Measurements from ENCODE around the gene RAB7A.
"Not testable (repeated sequence)": the region's sequence is repeated elsewhere in the genome, so short reads cannot be mapped to it uniquely, and the experiment has no call there.

Gene RAB7A

GRCh38 chr3:128727996-128728395 is 2.0 kb downstream of the RAB7A start:
- no peak for DNase-seq (ENCODE audit: extremely low spot score)
- POLR2A ChIA-PET = interaction anchor here (2.0 kb wide), 1 partner anchor 48 kb away, joined by 10 read pairs; no protein-coding TSS in a partner anchor
- TF ChIP-seq NFRKB (IDR thresholded peaks at IDR 0.05) (no peak), TARDBP (IDR thresholded peaks at IDR 0.05) (no peak), HDGF (IDR thresholded peaks at IDR 0.05; ENCODE audit: borderline replicate concordance) (no peak), FOXA1 (IDR thresholded peaks at IDR 0.05) (no peak), L3MBTL2 (conservative IDR thresholded peaks at IDR 0.05) (no peak), SUZ12 (IDR thresholded peaks at IDR 0.05) (no peak), ELF4 (IDR thresholded peaks at IDR 0.05) (no peak), FOXM1 (IDR thresholded peaks at IDR 0.05; ENCODE audit: borderline replicate concordance) (no peak), ARNT (IDR thresholded peaks at IDR 0.05) (no peak), ZNF384 (IDR thresholded peaks at IDR 0.05) (no peak), BHLHE40 (IDR thresholded peaks at IDR 0.05; ENCODE audit: borderline replicate concordance) (no peak), FOXK2 (IDR thresholded peaks at IDR 0.05) (no peak), CTBP1 (IDR thresholded peaks at IDR 0.05; ENCODE audit: borderline replicate concordance) (no peak), SP1 (IDR thresholded peaks at IDR 0.05) (no peak), PKNOX1 (IDR thresholded peaks at IDR 0.05) (no peak), LEF1 (IDR thresholded peaks at IDR 0.05; ENCODE audit: borderline replicate concordance) (no peak)
- CTCF ChIA-PET = no interaction called here

- DNase-seq (ENCODE audit: extremely low spot score); CTCF ChIA-PET; POLR2A ChIA-PET: not testable (repeated sequence)
Measured at GRCh38 chr3:128728521-128728920, 2.5 kb downstream of the RAB7A start.

GRCh38 chr3:128730471-128730870 is 4.5 kb downstream of the RAB7A start:
- ChIA-PET CTCF (no interaction called here), POLR2A (no interaction called here)
- DNase-seq (ENCODE audit: extremely low spot score) = no peak
- TF ChIP-seq TARDBP (IDR thresholded peaks at IDR 0.05) (no peak), HDGF (IDR thresholded peaks at IDR 0.05; ENCODE audit: borderline replicate concordance) (no peak), FOXM1 (IDR thresholded peaks at IDR 0.05; ENCODE audit: borderline replicate concordance) (no peak), CTBP1 (IDR thresholded peaks at IDR 0.05; ENCODE audit: borderline replicate concordance) (no peak), NFRKB (IDR thresholded peaks at IDR 0.05) (no peak), FOXA1 (IDR thresholded peaks at IDR 0.05) (no peak), LEF1 (IDR thresholded peaks at IDR 0.05; ENCODE audit: borderline replicate concordance) (no peak), SUZ12 (IDR thresholded peaks at IDR 0.05) (no peak), FOXK2 (IDR thresholded peaks at IDR 0.05) (no peak), SP1 (IDR thresholded peaks at IDR 0.05) (no peak), ZNF384 (IDR thresholded peaks at IDR 0.05) (no peak), ARNT (IDR thresholded peaks at IDR 0.05) (no peak), PKNOX1 (IDR thresholded peaks at IDR 0.05) (no peak), ELF4 (IDR thresholded peaks at IDR 0.05) (no peak)

- POLR2A ChIA-PET = no interaction called here
- CTCF ChIA-PET = interaction anchor here (0.9 kb wide), 1 partner anchor 54 kb away, joined by 3 read pairs; no protein-coding TSS in a partner anchor
Measured at GRCh38 chr3:128734523-128735189, 8.7 kb downstream of the RAB7A start.

GRCh38 chr3:128735287-128735686 is 9.3 kb downstream of the RAB7A start:
- no peak for DNase-seq (ENCODE audit: extremely low spot score)
- ChIA-PET POLR2A (no interaction called here), CTCF (no interaction called here)
- TF ChIP-seq SP1 (IDR thresholded peaks at IDR 0.05) (no peak), FOXM1 (IDR thresholded peaks at IDR 0.05; ENCODE audit: borderline replicate concordance) (no peak), CTBP1 (IDR thresholded peaks at IDR 0.05; ENCODE audit: borderline replicate concordance) (no peak), ELF4 (IDR thresholded peaks at IDR 0.05) (no peak), L3MBTL2 (conservative IDR thresholded peaks at IDR 0.05) (no peak), NFRKB (IDR thresholded peaks at IDR 0.05) (no peak), ZNF384 (IDR thresholded peaks at IDR 0.05) (no peak), PKNOX1 (IDR thresholded peaks at IDR 0.05) (no peak), FOXK2 (IDR thresholded peaks at IDR 0.05) (no peak), LEF1 (IDR thresholded peaks at IDR 0.05; ENCODE audit: borderline replicate concordance) (no peak), SUZ12 (IDR thresholded peaks at IDR 0.05) (no peak), FOXA1 (IDR thresholded peaks at IDR 0.05) (no peak), TARDBP (IDR thresholded peaks at IDR 0.05) (no peak), ARNT (IDR thresholded peaks at IDR 0.05) (no peak)

More at GRCh38 chr3:128734523-128735189, 8.7 kb downstream of the RAB7A start:
- DNase-seq (ENCODE audit: extremely low spot score) = no peak
- TF ChIP-seq BHLHE40 (IDR thresholded peaks at IDR 0.05; ENCODE audit: borderline replicate concordance) (no peak), ZNF384 (IDR thresholded peaks at IDR 0.05) (no peak), ARNT (IDR thresholded peaks at IDR 0.05) (no peak), SUZ12 (IDR thresholded peaks at IDR 0.05) (no peak), FOXM1 (IDR thresholded peaks at IDR 0.05; ENCODE audit: borderline replicate concordance) (no peak), TARDBP (IDR thresholded peaks at IDR 0.05) (no peak), FOXK2 (IDR thresholded peaks at IDR 0.05) (no peak), SP1 (IDR thresholded peaks at IDR 0.05) (no peak), FOXA1 (IDR thresholded peaks at IDR 0.05) (no peak)

- DNase-seq (ENCODE audit: extremely low spot score) = no peak
- CTCF ChIA-PET = no interaction called here
- TF ChIP-seq ARNT (IDR thresholded peaks at IDR 0.05) (no peak), FOXA1 (IDR thresholded peaks at IDR 0.05) (no peak), CTBP1 (IDR thresholded peaks at IDR 0.05; ENCODE audit: borderline replicate concordance) (no peak), FOXM1 (IDR thresholded peaks at IDR 0.05; ENCODE audit: borderline replicate concordance) (no peak), ELF4 (IDR thresholded peaks at IDR 0.05) (no peak), LEF1 (IDR thresholded peaks at IDR 0.05; ENCODE audit: borderline replicate concordance) (no peak), NFRKB (IDR thresholded peaks at IDR 0.05) (no peak), ZNF384 (IDR thresholded peaks at IDR 0.05) (no peak), L3MBTL2 (conservative IDR thresholded peaks at IDR 0.05) (no peak), BHLHE40 (IDR thresholded peaks at IDR 0.05; ENCODE audit: borderline replicate concordance) (no peak), TARDBP (IDR thresholded peaks at IDR 0.05) (no peak)
Measured at GRCh38 chr3:128735884-128736283, 9.9 kb downstream of the RAB7A start.

More at GRCh38 chr3:128735884-128736283, 9.9 kb downstream of the RAB7A start:
- POLR2A ChIA-PET = no interaction called here

Measured in HEK293T (cell line).